HCT116 (cell line): ENCODE measurements around the gene TNPO1. TPM values are rescaled to one million over a fixed set of nuclear protein-coding genes. Genes with fewer than 3 reads are reported as not detected.

Experiments used
- ATAC-seq: fragments of 200-7000 bp; cut with Tn5 transposase; 2 replicates; pipeline ENCODE4 v1.9.1; 2020; ENCODE audit warnings: mild to moderate bottlenecking, moderate library complexity
- BruUV-seq: library from RNA; stranded (reverse); fragments of 400-500 nt; replicated peaks from 2 replicates; lab custom pipeline; 2021; lab: Mats Ljungman, UMichigan
- CTCF ChIA-PET: fragments of 300-600 bp; sonication (Branson Sonifier 250); formaldehyde crosslinking; loops from one replicate; lab custom pipeline; 2021; ENCODE audit warnings: antibody characterized with exemption; lab: Charles Lee
- POLR2A ChIA-PET: fragments of 300-600, 350-600 bp; sonication (Branson Sonifier 250); formaldehyde crosslinking; loops from one replicate; lab custom pipeline; 2021; ENCODE audit warnings: antibody characterized with exemption; lab: Charles Lee
- RAD21 ChIA-PET, 2 experiments: fragments of 300-600 bp; sonication (Branson Sonifier 250); formaldehyde crosslinking; loops; one replicate each; lab custom pipeline; 2023; ENCODE audit warnings: low total read pairs in 2 of 2; ENCODE audit not compliant: uncharacterized antibody in 2 of 2, unreplicated experiment in 2 of 2, low non-redundant PET in 1 of 2; lab: Charles Lee
- DNase-seq: peaks from one replicate; pipeline ENCODE4 v3.0.0-alpha.2; 2010; ENCODE audit warnings: low read depth, low spot score
- H2AFZ ChIP-seq: fragments of 200-600 bp; shearing (Covaris generic), sonication (generic); 2 replicates; pipeline ENCODE4 v1.6.1; 2017; ENCODE audit warnings: low read depth, mixed run types, mixed read lengths, antibody characterized with exemption, low read length; ENCODE audit not compliant: poor library complexity, severe bottlenecking
- H3K27ac ChIP-seq: 2 replicates; pipeline ENCODE4 v1.5.1; 2012; ENCODE audit warnings: low read depth, low read length
- H3K27me3 ChIP-seq: fragments of 200-600 bp; sonication (generic); 2 replicates; pipeline ENCODE4 v1.6.1; 2016; ENCODE audit warnings: mixed run types, low read length, mixed read lengths; ENCODE audit not compliant: insufficient read depth
- H3K36me3 ChIP-seq, 2 experiments: fragments of 200-500 bp in 1 of 2; fragments of 200-600 bp in 1 of 2; sonication (Bioruptor generic) in 1 of 2; sonication (generic) in 1 of 2; 2 replicates each; pipeline versions ENCODE4 v1.5.1 to v1.6.1; 2014 to 2016; ENCODE audit warnings: low read length in 2 of 2, inconsistent platforms in 1 of 2, mixed read lengths in 1 of 2, mixed run types in 1 of 2; ENCODE audit not compliant: insufficient read depth in 2 of 2, control insufficient read depth in 1 of 2
- H3K4me1 ChIP-seq, 2 experiments: fragments of 200-600 bp in 1 of 2; sonication (generic) in 1 of 2; 2 replicates each; pipeline versions ENCODE4 v1.5.1 to v1.6.1; 2012 to 2017; ENCODE audit warnings: low read length in 2 of 2, inconsistent platforms in 1 of 2, mild to moderate bottlenecking in 1 of 2, mixed read lengths in 1 of 2, mixed run types in 1 of 2, moderate library complexity in 1 of 2; ENCODE audit not compliant: insufficient read depth in 2 of 2, control insufficient read depth in 1 of 2
- H3K4me2 ChIP-seq: fragments of 200-600 bp; sonication (generic); 2 replicates; pipeline ENCODE4 v1.6.1; 2017; ENCODE audit warnings: mixed run types, low read length, mixed read lengths
- H3K4me3 ChIP-seq, 2 experiments: fragments of 200-600 bp in 1 of 2; sonication (generic) in 1 of 2; replicated peaks in 1 of 2; 2 replicates each; pipeline ENCODE4 v1.5.1; 2011 to 2016; ENCODE audit warnings: low read length in 2 of 2, control low read depth in 1 of 2, low read depth in 1 of 2, mild to moderate bottlenecking in 1 of 2, mixed read lengths in 1 of 2, mixed run types in 1 of 2
- H3K79me2 ChIP-seq: fragments of 200-600 bp; sonication (generic); 2 replicates; pipeline ENCODE4 v1.6.1; 2017; ENCODE audit warnings: mild to moderate bottlenecking, mixed run types, low read length, moderate library complexity, mixed read lengths; ENCODE audit not compliant: insufficient read depth
- H3K9ac ChIP-seq: fragments of 200-600 bp; sonication (generic); 2 replicates; pipeline ENCODE4 v1.6.1; 2016; ENCODE audit warnings: low read length, mixed read lengths
- H3K9me2 ChIP-seq: fragments of 200-600 bp; sonication (generic), shearing (Covaris generic); 2 replicates; pipeline ENCODE4 v1.6.1; 2017; ENCODE audit warnings: mixed run types, mild to moderate bottlenecking, moderate library complexity; ENCODE audit not compliant: insufficient read depth
- H3K9me3 ChIP-seq, 2 experiments: fragments of 200-500 bp in 1 of 2; fragments of 200-600 bp in 1 of 2; sonication (Bioruptor generic) in 1 of 2; sonication (generic) in 1 of 2; 2 replicates each; pipeline ENCODE4 v1.6.1; 2014 to 2017; ENCODE audit warnings: low read length in 2 of 2, mixed read lengths in 2 of 2, inconsistent platforms in 1 of 2, low read depth in 1 of 2, mild to moderate bottlenecking in 1 of 2, mixed run types in 1 of 2, moderate library complexity in 1 of 2; ENCODE audit not compliant: control insufficient read depth in 1 of 2, insufficient read depth in 1 of 2
- H4K20me1 ChIP-seq: fragments of 200-600 bp; sonication (generic), shearing (Covaris generic); 2 replicates; pipeline ENCODE4 v1.6.1; 2017; ENCODE audit warnings: mixed run types, mild to moderate bottlenecking, moderate library complexity; ENCODE audit not compliant: insufficient read depth
- CBX3 ChIP-seq: IDR thresholded peaks from 2 replicates; pipeline ENCODE4 v1.6.1; 2012; ENCODE audit warnings: low read depth
- CEBPB ChIP-seq: IDR thresholded peaks from 2 replicates; pipeline ENCODE4 v1.6.1; 2012; ENCODE audit warnings: low read depth
- CTCF ChIP-seq, 3 experiments: fragments of 200-600 bp in 1 of 3; sonication (generic) in 1 of 3; IDR thresholded peaks in 2 of 3; conservative IDR thresholded peaks in 1 of 3; 2 replicates each; pipeline ENCODE4 v1.5.1; 2012 to 2017; ENCODE audit warnings: low read depth in 2 of 3, low read length in 2 of 3, antibody characterized with exemption in 1 of 3, borderline replicate concordance in 1 of 3, control low read depth in 1 of 3, mild to moderate bottlenecking in 1 of 3, mixed read lengths in 1 of 3, mixed run types in 1 of 3, moderate library complexity in 1 of 3; ENCODE audit not compliant: insufficient read depth in 1 of 3
- EGR1 ChIP-seq: IDR thresholded peaks from 2 replicates; pipeline ENCODE4 v1.6.1; 2012; ENCODE audit warnings: low read depth
- ELF1 ChIP-seq: IDR thresholded peaks from 2 replicates; pipeline ENCODE4 v1.6.1; 2012; ENCODE audit warnings: low read depth, borderline replicate concordance
- EZH2 ChIP-seq: fragments of 200-600 bp; sonication (generic); IDR thresholded peaks from 2 replicates; pipeline ENCODE4 v1.6.1; 2017; ENCODE audit warnings: antibody characterized with exemption, mixed run types
- EZH2phosphoT487 ChIP-seq: fragments of 200-600 bp; IDR thresholded peaks from 2 replicates; pipeline ENCODE4 v1.6.1; 2018; ENCODE audit warnings: antibody characterized with exemption, borderline replicate concordance
- FOSL1 ChIP-seq: IDR thresholded peaks from 2 replicates; pipeline ENCODE4 v1.6.1; 2012; ENCODE audit warnings: low read depth
- JUND ChIP-seq: IDR thresholded peaks from 2 replicates; pipeline ENCODE4 v1.6.1; 2012
- MAX ChIP-seq: IDR thresholded peaks from 2 replicates; pipeline ENCODE4 v1.6.1; 2012
- POLR2A ChIP-seq: IDR thresholded peaks from 2 replicates; pipeline ENCODE4 v1.7.0; 2011; ENCODE audit warnings: borderline replicate concordance; ENCODE audit not compliant: insufficient read depth, insufficient read length; ENCODE audit errors: extremely low read depth
- POLR2AphosphoS5 ChIP-seq: IDR thresholded peaks from 2 replicates; pipeline ENCODE4 v1.6.1; 2011; ENCODE audit warnings: mild to moderate bottlenecking, low read depth, low read length, moderate library complexity
- RAD21 ChIP-seq: IDR thresholded peaks from 2 replicates; pipeline ENCODE4 v1.6.1; 2012; ENCODE audit warnings: low read depth, mild to moderate bottlenecking
- REST ChIP-seq: IDR thresholded peaks from 2 replicates; pipeline ENCODE4 v1.6.1; 2012; ENCODE audit warnings: low read depth
- SIN3A ChIP-seq: IDR thresholded peaks from 2 replicates; pipeline ENCODE4 v1.6.1; 2012; ENCODE audit warnings: low read depth
- SP1 ChIP-seq: IDR thresholded peaks from 2 replicates; pipeline ENCODE4 v1.6.1; 2012; ENCODE audit warnings: low read depth
- TCF7L2 ChIP-seq: IDR thresholded peaks from 2 replicates; pipeline ENCODE4 v1.7.0; 2011; ENCODE audit warnings: borderline replicate concordance, inconsistent platforms; ENCODE audit not compliant: insufficient read depth, insufficient read length; ENCODE audit errors: extremely low read depth
- ZFX ChIP-seq: fragments of 450-650 bp; IDR thresholded peaks from 2 replicates; pipeline ENCODE4 v1.6.1; 2017
- ZNF274 ChIP-seq: fragments of 200-500 bp; sonication (Bioruptor generic); IDR thresholded peaks from 2 replicates; pipeline ENCODE4 v1.6.1; 2014; ENCODE audit warnings: mild to moderate bottlenecking, low read depth, low read length, inconsistent platforms
- intact Hi-C: fragments of 100-400 bp; cut with micrococcal nuclease; formaldehyde crosslinking; loops from 2 replicates; pipeline ENCODE4 v1.10.0; 2022
- total RNA-seq: library from RNA; stranded (reverse); gene quantifications from one replicate; pipeline ENCODE4 v1.2.1, GENCODE V29; 2021; ENCODE audit not compliant: unreplicated experiment
- TF ChIP-seq, protein P1 (sequence below): IDR thresholded peaks from 2 replicates; pipeline ENCODE4 v1.6.1; 2012

Gene TNPO1
- total RNA-seq, 1 experiment from 2014 or later: 104 TPM

DNA sequence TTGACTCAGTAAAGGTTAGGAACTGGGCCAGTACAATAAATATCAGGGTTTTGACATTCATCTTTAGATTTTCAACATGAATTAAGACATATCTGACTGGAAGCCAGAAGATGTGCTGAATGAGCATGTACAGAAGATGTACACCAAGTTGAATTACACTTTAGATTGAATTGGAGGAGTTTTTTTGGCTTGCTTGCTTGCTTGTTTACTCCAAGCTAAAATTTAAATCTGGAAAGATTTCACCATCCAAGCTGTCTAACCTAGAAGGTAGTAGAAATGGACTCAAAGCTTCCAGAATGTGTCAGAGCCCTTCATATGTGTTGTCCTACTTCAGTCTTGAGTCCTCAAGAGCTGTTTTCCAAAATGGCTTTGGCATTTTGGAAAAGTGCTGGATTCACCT is 90.3 kb downstream of the TNPO1 start:
- no peak for ATAC-seq
- Histone ChIP-seq H2AFZ (no peak overlapping the region), H3K27ac (no peak overlapping the region), H3K4me3 (no peak overlapping the region), H3K9me2 (no peaks in the 10 kb centered on the region), H3K79me2 (peaks cover 10% of the 10 kb centered on the region; the same call in 1 of the 2 replicates), H3K9me3 (no peaks in the 10 kb centered on the region), H3K9ac (no peak overlapping the region), H3K4me2 (no peak overlapping the region), H3K36me3 (peaks cover 38 to 43% of the 10 kb centered on the region in 2 experiments), H3K4me1 (no peaks in the 10 kb centered on the region), H3K27me3 (no peaks in the 10 kb centered on the region), H4K20me1 (no peaks in the 10 kb centered on the region)
- ChIA-PET CTCF (no interaction called here), RAD21 (no interaction called here), POLR2A (no interaction called here)
- no peak for DNase-seq
- TF ChIP-seq EZH2 (no peak), CEBPB (no peak), JUND (no peak), EGR1 (no peak), SP1 (no peak), RAD21 (no peak), CTCF (IDR thresholded peaks at IDR 0.05 in 2 of 3, conservative IDR thresholded peaks at IDR 0.05 in 1 of 3; ENCODE audit: borderline replicate concordance in 1 of 3, insufficient read depth in 1 of 3, low read depth in 2 of 3, low read length in 2 of 3) (no peak), EZH2phosphoT487 (no peak), MAX (no peak), ZNF274 (no peak), ZFX (no peak), CBX3 (no peak), TCF7L2 (no peak), POLR2AphosphoS5 (no peak), REST (no peak), FOSL1 (no peak), POLR2A (no peak), SIN3A (no peak), ELF1 (no peak)
- TF ChIP-seq, protein P1, sequence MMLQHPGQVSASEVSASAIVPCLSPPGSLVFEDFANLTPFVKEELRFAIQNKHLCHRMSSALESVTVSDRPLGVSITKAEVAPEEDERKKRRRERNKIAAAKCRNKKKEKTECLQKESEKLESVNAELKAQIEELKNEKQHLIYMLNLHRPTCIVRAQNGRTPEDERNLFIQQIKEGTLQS: no peak
- BruUV-seq: no TSS peak
- intact Hi-C loops: no loop called here
